DMS153 treated with DMSO at 0.1 percent for 48 hours (cell line): ENCODE results near the gene GPER1.
"Not testable (repeated sequence)": the region's sequence is repeated elsewhere in the genome, so short reads cannot be mapped to it uniquely, and the experiment has no call there.

Source experiments
- DNase-seq: peaks from one replicate; lab custom pipeline; 2025; ENCODE audit not compliant: unreplicated experiment; lab: John Stamatoyannopoulos, UW

GPER1 gene

DNA sequence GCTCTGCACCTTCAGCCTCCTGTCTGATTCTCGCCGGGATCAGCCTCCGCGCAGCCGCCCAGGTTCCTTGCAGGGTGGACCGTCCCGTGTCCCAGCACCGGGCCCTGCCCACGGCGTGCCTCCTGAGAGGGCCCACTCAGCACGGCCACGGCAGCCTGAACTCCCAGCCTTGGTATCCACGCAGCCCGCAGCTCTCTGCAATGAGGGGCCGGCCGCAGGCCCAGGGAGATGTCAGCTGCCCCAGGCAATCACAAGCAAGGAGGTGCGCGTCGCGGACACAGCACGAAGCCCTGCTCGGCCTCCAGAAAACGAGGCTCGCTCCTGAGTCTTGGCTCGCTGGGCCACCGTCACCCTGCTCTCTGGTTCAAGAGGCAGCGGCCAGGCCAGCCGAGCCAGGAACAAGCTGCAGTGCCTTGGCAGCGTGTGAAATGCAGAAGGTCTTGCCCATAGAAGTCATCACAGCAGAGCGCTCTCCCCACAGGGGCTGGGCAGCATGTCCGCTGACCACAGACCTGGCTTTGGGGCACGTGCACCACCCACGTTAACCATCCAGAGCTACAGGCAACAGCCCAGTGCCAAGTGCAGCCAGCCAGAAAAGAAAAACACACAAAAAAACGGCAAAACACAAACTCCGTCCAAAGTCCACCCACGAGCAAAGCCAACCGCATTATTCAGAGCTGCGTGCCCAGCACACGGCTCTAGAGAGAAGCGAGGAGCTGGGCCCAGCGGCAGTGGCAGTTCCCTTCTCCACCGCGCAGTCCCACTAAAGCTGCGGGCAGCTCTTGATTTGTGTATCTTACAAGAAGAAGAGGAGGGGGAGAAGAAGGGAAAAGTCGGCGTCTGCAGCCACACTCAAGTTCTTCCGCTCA, 13.9 kb downstream of the GPER1 start:
- DNase-seq, result no peak

DNA sequence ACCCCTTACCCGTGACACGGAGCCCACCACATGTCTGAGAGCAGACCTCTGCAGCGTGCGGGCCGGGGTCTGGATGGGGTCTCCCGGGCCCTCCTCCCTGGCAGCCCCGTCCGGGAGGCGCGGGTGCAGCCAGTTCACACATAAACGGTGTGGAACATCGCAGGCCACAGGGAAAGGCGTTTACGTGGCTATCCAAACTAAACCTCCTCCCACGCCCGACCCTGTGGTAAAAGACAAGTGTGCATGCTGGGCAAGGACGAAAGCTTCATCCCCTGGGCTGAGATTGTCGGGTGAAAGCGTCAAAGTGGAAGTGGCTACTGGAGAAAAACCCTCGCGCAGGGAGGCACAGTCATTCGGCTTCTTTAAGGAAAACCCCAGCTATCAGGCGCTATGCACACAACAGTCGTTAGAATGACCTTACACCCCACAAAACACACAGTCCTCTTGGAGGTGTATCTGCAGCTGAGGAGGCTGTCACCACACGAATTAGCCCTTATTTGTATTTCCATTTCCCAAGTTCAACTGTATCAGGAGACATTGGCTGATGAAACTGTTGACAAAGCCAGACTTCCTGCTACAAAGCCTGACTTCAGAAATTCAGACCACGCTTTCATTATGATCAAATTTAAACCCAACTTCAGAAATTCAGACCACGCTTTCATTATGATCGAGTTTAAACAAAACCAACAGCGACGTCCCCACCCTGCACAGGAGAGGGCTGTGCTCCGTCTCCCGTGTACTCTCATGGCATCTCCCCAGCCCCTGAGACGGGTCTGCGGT, 15.3 kb downstream of the GPER1 start:
- DNase-seq, result no peak

DNA sequence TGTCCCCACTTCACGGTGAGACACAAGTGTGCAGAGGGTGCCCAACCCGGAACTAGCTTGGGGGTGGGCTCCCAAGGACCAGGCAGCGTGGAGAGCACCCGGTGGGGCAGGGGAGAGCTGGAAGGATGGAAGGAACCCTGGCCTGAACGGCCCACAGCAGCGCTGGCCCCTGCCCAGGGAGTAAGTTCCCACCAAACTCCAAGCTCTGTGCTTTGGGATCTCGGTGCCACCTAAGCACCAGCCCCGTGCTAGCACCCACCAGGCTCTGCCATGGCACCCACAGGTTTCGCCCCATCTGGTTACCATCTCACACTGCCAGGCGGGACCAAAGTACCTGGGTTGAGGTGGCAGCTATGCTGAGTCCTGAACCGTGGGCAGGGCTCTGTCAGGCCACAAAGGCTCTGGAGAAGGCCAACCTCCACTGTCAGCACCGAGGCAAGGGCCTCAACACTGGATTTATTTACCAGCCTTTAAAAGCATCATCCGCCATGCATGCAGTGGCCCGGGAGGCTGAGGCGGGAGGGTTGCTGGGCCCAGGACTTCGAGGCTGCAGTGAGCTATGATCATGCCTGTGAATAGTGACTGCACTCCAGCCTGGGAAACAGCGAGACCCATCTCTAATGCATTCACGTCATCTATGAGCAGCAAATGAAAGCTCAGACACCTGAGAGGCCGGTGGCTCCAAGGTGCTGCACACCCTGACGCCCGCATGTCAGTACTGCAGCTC, 16.0 kb downstream of the GPER1 start:
- DNase-seq, result no peak

GRCh38 chr7:1104516-1105179, 16.7 kb downstream of the GPER1 start:
- DNase-seq, result no peak

- DNase-seq, result no peak
Measured at GRCh38 chr7:1105189-1105588, 17.3 kb downstream of the GPER1 start.

GRCh38 chr7:1106063-1106792, 18.3 kb downstream of the GPER1 start:
- DNase-seq, result no peak

GRCh38 chr7:1106793-1107421, 19.0 kb downstream of the GPER1 start:
- no peak for DNase-seq

GRCh38 chr7:1108264-1108920, 20.5 kb downstream of the GPER1 start:
- DNase-seq, result no peak

DNA sequence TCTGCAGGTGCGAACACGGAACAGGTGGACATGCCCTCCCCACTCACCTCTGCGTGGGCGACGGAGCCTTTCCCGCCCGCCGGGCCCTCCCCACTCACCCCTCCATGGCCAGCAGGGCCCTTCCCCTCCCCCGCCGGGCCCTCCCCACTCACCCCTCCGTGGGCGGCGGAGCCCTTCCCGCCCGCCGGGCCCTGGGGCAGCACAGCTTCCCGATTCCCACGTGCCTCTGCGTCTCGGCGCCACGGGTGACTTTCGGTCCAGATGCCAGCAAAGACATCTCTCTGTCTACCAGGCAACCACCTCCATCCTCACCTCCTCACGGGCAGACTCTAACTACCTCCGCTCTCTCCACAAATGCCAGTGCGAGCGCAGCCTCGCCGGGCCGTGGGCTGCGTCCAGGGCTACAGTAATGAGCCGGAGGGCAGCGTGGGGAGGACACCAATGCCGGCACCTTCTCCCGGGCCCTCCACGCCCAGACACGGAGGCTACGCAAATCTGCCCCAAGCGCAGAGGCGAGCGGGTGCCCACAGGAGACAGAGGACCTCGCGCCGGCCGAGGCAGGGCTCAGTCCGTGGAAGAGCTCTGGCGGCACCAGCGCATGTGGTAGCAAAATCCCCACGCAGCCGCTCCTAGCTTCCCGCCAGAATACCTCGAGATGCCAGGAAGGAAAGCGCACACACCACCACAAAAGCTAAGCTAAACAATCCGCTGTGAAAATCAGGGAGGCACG, 21.8 kb downstream of the GPER1 start:
- no peak for DNase-seq

DNA sequence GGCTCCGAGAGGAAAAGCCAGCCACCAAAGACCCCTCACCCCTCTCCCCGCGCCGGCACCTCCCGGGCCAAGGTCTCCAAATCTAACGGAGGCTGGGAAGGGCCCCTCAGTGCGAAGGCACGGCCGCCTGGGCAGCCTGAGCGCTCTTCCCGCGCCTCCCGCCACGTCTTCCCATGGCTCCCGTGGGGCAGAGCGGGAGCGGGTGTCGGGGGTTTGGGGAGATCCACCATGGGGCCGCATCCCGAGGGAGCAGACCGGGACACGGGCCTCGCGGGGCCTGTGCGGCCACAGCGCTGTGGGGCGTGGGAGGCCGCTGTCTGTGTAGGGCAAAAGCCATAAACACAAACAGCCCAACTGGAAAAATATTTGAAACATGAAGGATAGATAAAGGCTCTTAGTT, 22.4 kb downstream of the GPER1 start:
- DNase-seq, result no peak

- no peak for DNase-seq
Measured at GRCh38 chr7:1111156-1111555, 23.2 kb downstream of the GPER1 start.

GRCh38 chr7:1112109-1112508, 24.2 kb downstream of the GPER1 start:
- no peak for DNase-seq

DNA sequence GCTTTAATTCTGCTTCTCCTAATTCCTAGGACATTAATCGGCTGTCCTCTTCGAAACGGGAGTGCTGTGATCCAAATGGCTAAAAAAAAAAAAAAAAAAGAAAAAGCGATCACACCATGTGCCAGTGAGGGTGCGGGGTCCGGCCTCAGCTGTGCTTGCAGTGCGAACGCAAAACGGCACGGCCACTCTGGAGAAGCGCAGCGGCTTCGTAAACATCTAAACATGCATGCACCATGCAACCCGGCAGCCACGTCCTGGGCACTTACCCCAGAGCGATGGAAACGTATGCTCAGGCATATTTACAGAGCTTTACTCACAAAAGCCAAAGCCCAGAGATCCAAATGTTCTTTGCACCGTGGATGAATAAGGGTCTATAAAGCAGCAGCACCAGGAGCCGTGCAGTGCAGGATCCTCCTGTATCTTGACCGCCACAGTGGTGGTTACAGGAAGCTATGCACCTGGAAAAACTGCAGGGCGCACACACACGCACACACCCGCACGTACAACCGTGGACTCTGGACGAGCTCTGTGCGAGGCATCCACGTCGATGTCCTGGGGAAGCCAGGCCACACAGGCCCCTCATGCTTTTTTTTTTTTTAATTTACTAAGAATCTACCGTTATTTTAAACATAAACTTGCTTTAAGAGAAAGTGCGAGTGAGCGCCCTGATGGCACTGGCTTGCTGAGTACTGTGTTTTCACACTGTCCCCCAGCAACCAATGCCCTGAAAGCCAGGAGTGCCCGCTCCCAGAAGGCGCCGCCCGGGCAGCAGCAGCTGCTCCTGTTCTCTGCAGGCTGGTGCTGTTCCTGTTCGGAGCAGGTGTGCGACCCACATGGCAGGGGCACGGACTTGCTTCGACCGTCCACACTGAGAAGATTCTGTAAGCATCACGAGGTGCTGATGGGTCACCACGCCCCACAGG, 25.0 kb downstream of the GPER1 start:
- no peak for DNase-seq

DNA sequence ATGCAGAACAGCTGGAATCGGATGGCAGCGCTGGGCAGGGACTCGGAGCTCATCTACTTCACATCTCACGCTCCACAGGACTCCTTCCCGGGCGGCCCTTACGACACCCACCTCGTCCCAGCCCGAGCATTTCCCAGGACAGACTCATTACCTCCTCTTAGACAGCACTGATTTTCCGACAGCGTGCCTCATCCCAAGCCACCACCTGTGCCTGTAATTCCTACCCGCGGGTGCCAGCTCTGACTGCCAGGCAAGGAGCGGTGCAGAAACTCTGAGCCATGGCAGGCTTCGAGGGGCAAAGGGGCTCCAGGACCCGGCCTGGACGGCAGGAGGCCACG, 25.6 kb downstream of the GPER1 start:
- no peak for DNase-seq

- DNase-seq, result no peak
Measured at GRCh38 chr7:1114088-1114487, 26.2 kb downstream of the GPER1 start.

- DNase-seq, result no peak
Measured at GRCh38 chr7:1114505-1114904, 26.6 kb downstream of the GPER1 start.

DNA sequence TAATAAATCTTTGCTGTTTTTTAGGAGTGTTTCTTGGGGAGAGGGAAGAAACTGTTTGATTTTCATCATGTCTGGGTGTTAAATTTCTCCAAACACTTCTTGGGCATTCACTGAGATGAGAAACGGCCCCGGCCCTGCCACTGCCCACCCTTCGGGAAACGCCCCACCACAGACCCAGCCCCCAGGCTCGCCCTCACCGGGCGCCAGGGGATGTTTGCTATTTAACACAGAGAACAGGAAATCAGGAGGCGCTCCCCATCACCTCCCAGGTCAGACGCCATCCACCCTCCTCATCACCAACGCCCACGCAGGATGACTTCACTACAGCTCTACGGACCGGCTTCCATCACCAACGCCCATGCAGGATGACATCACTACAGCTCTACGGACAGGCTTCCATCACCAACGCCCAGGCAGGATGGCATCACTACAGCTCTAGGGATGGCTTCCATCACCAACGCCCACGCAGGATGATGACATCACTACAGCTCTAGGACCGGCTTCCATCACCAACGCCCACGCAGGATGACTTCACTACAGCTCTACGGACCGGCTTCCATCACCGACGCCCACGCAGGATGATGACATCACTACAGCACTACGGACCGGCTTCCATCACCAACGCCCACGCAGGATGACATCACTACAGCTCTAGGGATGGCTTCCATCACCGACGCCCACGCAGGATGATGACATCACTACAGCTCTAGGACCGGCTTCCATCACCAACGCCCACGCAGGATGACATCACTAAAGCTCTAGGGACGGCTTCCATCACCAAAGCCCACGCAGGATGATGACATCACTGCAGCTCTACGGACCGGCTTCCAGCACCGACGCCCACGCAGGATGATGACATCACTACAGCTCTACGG, 27.5 kb downstream of the GPER1 start:
- DNase-seq, result not testable (repeated sequence)
